HCT116 (cell line): ENCODE results near the gene NELFB. TPM values are rescaled to one million over a fixed set of nuclear protein-coding genes. Genes with fewer than 3 reads are reported as not detected.

ENCODE experiments used
- ATAC-seq: fragments of 200-7000 bp; cut with Tn5 transposase; 2 replicates; pipeline ENCODE4 v1.9.1; 2020; ENCODE audit warnings: mild to moderate bottlenecking, moderate library complexity
- BruUV-seq: library from RNA; stranded (reverse); fragments of 400-500 nt; replicated peaks from 2 replicates; lab custom pipeline; 2021; lab: Mats Ljungman, UMichigan
- CTCF ChIA-PET: fragments of 300-600 bp; sonication (Branson Sonifier 250); formaldehyde crosslinking; loops from one replicate; lab custom pipeline; 2021; ENCODE audit warnings: antibody characterized with exemption; lab: Charles Lee
- POLR2A ChIA-PET: fragments of 300-600, 350-600 bp; sonication (Branson Sonifier 250); formaldehyde crosslinking; loops from one replicate; lab custom pipeline; 2021; ENCODE audit warnings: antibody characterized with exemption; lab: Charles Lee
- RAD21 ChIA-PET, 2 experiments: fragments of 300-600 bp; sonication (Branson Sonifier 250); formaldehyde crosslinking; loops; one replicate each; lab custom pipeline; 2023; ENCODE audit warnings: low total read pairs in 2 of 2; ENCODE audit not compliant: uncharacterized antibody in 2 of 2, unreplicated experiment in 2 of 2, low non-redundant PET in 1 of 2; lab: Charles Lee
- DNase-seq: peaks from one replicate; pipeline ENCODE4 v3.0.0-alpha.2; 2010; ENCODE audit warnings: low read depth, low spot score
- H2AFZ ChIP-seq: fragments of 200-600 bp; shearing (Covaris generic), sonication (generic); 2 replicates; pipeline ENCODE4 v1.6.1; 2017; ENCODE audit warnings: low read depth, mixed run types, mixed read lengths, antibody characterized with exemption, low read length; ENCODE audit not compliant: poor library complexity, severe bottlenecking
- H3K27ac ChIP-seq: 2 replicates; pipeline ENCODE4 v1.5.1; 2012; ENCODE audit warnings: low read depth, low read length
- H3K27me3 ChIP-seq: fragments of 200-600 bp; sonication (generic); 2 replicates; pipeline ENCODE4 v1.6.1; 2016; ENCODE audit warnings: mixed run types, low read length, mixed read lengths; ENCODE audit not compliant: insufficient read depth
- H3K36me3 ChIP-seq, 2 experiments: fragments of 200-500 bp in 1 of 2; fragments of 200-600 bp in 1 of 2; sonication (Bioruptor generic) in 1 of 2; sonication (generic) in 1 of 2; 2 replicates each; pipeline versions ENCODE4 v1.5.1 to v1.6.1; 2014 to 2016; ENCODE audit warnings: low read length in 2 of 2, inconsistent platforms in 1 of 2, mixed read lengths in 1 of 2, mixed run types in 1 of 2; ENCODE audit not compliant: insufficient read depth in 2 of 2, control insufficient read depth in 1 of 2
- H3K4me1 ChIP-seq, 2 experiments: fragments of 200-600 bp in 1 of 2; sonication (generic) in 1 of 2; 2 replicates each; pipeline versions ENCODE4 v1.5.1 to v1.6.1; 2012 to 2017; ENCODE audit warnings: low read length in 2 of 2, inconsistent platforms in 1 of 2, mild to moderate bottlenecking in 1 of 2, mixed read lengths in 1 of 2, mixed run types in 1 of 2, moderate library complexity in 1 of 2; ENCODE audit not compliant: insufficient read depth in 2 of 2, control insufficient read depth in 1 of 2
- H3K4me2 ChIP-seq: fragments of 200-600 bp; sonication (generic); 2 replicates; pipeline ENCODE4 v1.6.1; 2017; ENCODE audit warnings: mixed run types, low read length, mixed read lengths
- H3K4me3 ChIP-seq, 2 experiments: fragments of 200-600 bp in 1 of 2; sonication (generic) in 1 of 2; replicated peaks in 1 of 2; 2 replicates each; pipeline ENCODE4 v1.5.1; 2011 to 2016; ENCODE audit warnings: low read length in 2 of 2, control low read depth in 1 of 2, low read depth in 1 of 2, mild to moderate bottlenecking in 1 of 2, mixed read lengths in 1 of 2, mixed run types in 1 of 2
- H3K79me2 ChIP-seq: fragments of 200-600 bp; sonication (generic); 2 replicates; pipeline ENCODE4 v1.6.1; 2017; ENCODE audit warnings: mild to moderate bottlenecking, mixed run types, low read length, moderate library complexity, mixed read lengths; ENCODE audit not compliant: insufficient read depth
- H3K9ac ChIP-seq: fragments of 200-600 bp; sonication (generic); 2 replicates; pipeline ENCODE4 v1.6.1; 2016; ENCODE audit warnings: low read length, mixed read lengths
- H3K9me2 ChIP-seq: fragments of 200-600 bp; sonication (generic), shearing (Covaris generic); 2 replicates; pipeline ENCODE4 v1.6.1; 2017; ENCODE audit warnings: mixed run types, mild to moderate bottlenecking, moderate library complexity; ENCODE audit not compliant: insufficient read depth
- H3K9me3 ChIP-seq, 2 experiments: fragments of 200-500 bp in 1 of 2; fragments of 200-600 bp in 1 of 2; sonication (Bioruptor generic) in 1 of 2; sonication (generic) in 1 of 2; 2 replicates each; pipeline ENCODE4 v1.6.1; 2014 to 2017; ENCODE audit warnings: low read length in 2 of 2, mixed read lengths in 2 of 2, inconsistent platforms in 1 of 2, low read depth in 1 of 2, mild to moderate bottlenecking in 1 of 2, mixed run types in 1 of 2, moderate library complexity in 1 of 2; ENCODE audit not compliant: control insufficient read depth in 1 of 2, insufficient read depth in 1 of 2
- H4K20me1 ChIP-seq: fragments of 200-600 bp; sonication (generic), shearing (Covaris generic); 2 replicates; pipeline ENCODE4 v1.6.1; 2017; ENCODE audit warnings: mixed run types, mild to moderate bottlenecking, moderate library complexity; ENCODE audit not compliant: insufficient read depth
- ATF3 ChIP-seq: IDR thresholded peaks from 2 replicates; pipeline ENCODE4 v1.6.1; 2012
- CBX3 ChIP-seq: IDR thresholded peaks from 2 replicates; pipeline ENCODE4 v1.6.1; 2012; ENCODE audit warnings: low read depth
- CEBPB ChIP-seq: IDR thresholded peaks from 2 replicates; pipeline ENCODE4 v1.6.1; 2012; ENCODE audit warnings: low read depth
- EGR1 ChIP-seq: IDR thresholded peaks from 2 replicates; pipeline ENCODE4 v1.6.1; 2012; ENCODE audit warnings: low read depth
- ELF1 ChIP-seq: IDR thresholded peaks from 2 replicates; pipeline ENCODE4 v1.6.1; 2012; ENCODE audit warnings: low read depth, borderline replicate concordance
- EZH2 ChIP-seq: fragments of 200-600 bp; sonication (generic); IDR thresholded peaks from 2 replicates; pipeline ENCODE4 v1.6.1; 2017; ENCODE audit warnings: antibody characterized with exemption, mixed run types
- EZH2phosphoT487 ChIP-seq: fragments of 200-600 bp; IDR thresholded peaks from 2 replicates; pipeline ENCODE4 v1.6.1; 2018; ENCODE audit warnings: antibody characterized with exemption, borderline replicate concordance
- FOSL1 ChIP-seq: IDR thresholded peaks from 2 replicates; pipeline ENCODE4 v1.6.1; 2012; ENCODE audit warnings: low read depth
- JUND ChIP-seq: IDR thresholded peaks from 2 replicates; pipeline ENCODE4 v1.6.1; 2012
- MAX ChIP-seq: IDR thresholded peaks from 2 replicates; pipeline ENCODE4 v1.6.1; 2012
- POLR2AphosphoS5 ChIP-seq: IDR thresholded peaks from 2 replicates; pipeline ENCODE4 v1.6.1; 2011; ENCODE audit warnings: mild to moderate bottlenecking, low read depth, low read length, moderate library complexity
- RAD21 ChIP-seq: IDR thresholded peaks from 2 replicates; pipeline ENCODE4 v1.6.1; 2012; ENCODE audit warnings: low read depth, mild to moderate bottlenecking
- REST ChIP-seq: IDR thresholded peaks from 2 replicates; pipeline ENCODE4 v1.6.1; 2012; ENCODE audit warnings: low read depth
- SIN3A ChIP-seq: IDR thresholded peaks from 2 replicates; pipeline ENCODE4 v1.6.1; 2012; ENCODE audit warnings: low read depth
- SP1 ChIP-seq: IDR thresholded peaks from 2 replicates; pipeline ENCODE4 v1.6.1; 2012; ENCODE audit warnings: low read depth
- TCF7L2 ChIP-seq: IDR thresholded peaks from 2 replicates; pipeline ENCODE4 v1.7.0; 2011; ENCODE audit warnings: borderline replicate concordance, inconsistent platforms; ENCODE audit not compliant: insufficient read depth, insufficient read length; ENCODE audit errors: extremely low read depth
- ZBTB33 ChIP-seq: IDR thresholded peaks from 2 replicates; pipeline ENCODE4 v1.6.1; 2011; ENCODE audit warnings: mild to moderate bottlenecking, low read length, moderate library complexity; ENCODE audit not compliant: insufficient replicate concordance; ENCODE audit errors: extremely low read depth
- ZNF274 ChIP-seq: fragments of 200-500 bp; sonication (Bioruptor generic); IDR thresholded peaks from 2 replicates; pipeline ENCODE4 v1.6.1; 2014; ENCODE audit warnings: mild to moderate bottlenecking, low read depth, low read length, inconsistent platforms
- intact Hi-C: fragments of 100-400 bp; cut with micrococcal nuclease; formaldehyde crosslinking; loops from 2 replicates; pipeline ENCODE4 v1.10.0; 2022
- total RNA-seq: library from RNA; stranded (reverse); gene quantifications from one replicate; pipeline ENCODE4 v1.2.1, GENCODE V29; 2021; ENCODE audit not compliant: unreplicated experiment
- TF ChIP-seq, protein P1 (sequence below), 3 experiments: fragments of 200-600 bp in 1 of 3; sonication (generic) in 1 of 3; IDR thresholded peaks in 2 of 3; conservative IDR thresholded peaks in 1 of 3; 2 replicates each; pipeline ENCODE4 v1.5.1; 2012 to 2017; ENCODE audit warnings: low read depth in 2 of 3, low read length in 2 of 3, antibody characterized with exemption in 1 of 3, borderline replicate concordance in 1 of 3, control low read depth in 1 of 3, mild to moderate bottlenecking in 1 of 3, mixed read lengths in 1 of 3, mixed run types in 1 of 3, moderate library complexity in 1 of 3; ENCODE audit not compliant: insufficient read depth in 1 of 3

NELFB gene
- total RNA-seq, 1 experiment from 2014 or later: 86.4 TPM

DNA sequence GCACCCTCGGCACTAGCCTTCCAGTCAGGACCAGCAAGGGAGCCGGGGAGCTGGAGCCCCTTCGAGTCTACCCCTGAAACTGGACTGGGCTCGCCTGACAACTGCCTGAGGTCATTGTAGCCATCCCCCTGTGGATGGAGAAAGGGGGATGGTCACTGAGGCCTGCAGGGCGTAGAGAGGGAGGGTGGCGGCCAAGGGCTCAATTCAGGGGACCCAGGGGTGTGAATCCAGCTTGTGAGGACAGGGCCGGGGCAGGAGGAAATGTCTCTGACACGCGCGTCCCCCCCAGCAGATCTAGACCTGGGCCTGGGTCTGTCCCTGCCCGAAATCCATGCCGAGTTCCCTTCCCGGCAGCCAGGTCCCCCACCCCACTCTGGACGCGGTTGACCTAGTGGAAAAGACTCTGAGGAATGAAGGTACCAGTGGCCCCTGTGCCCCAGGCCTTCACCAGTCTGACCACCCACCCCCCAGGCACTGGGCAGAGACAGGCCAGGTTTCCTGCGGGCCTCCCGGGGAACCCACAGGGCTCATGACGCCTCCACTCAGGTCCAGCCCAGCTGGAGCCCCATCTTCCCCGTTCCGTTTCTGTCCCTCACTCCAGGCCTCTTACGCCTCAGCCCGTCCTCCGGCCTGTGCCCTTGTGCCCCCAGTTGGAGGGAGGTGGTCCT is 23.6 kb upstream of the NELFB start:
- Histone ChIP-seq H3K9me2 (no peaks in the 10 kb centered on the region), H3K36me3 (no peaks in the 10 kb centered on the region), H3K4me2 (no peak overlapping the region), H3K27ac (no peak overlapping the region), H3K4me1 (peaks cover 20 to 37% of the 10 kb centered on the region in 2 experiments), H3K9me3 (no peaks in the 10 kb centered on the region), H4K20me1 (no peaks in the 10 kb centered on the region), H3K79me2 (no peaks in the 10 kb centered on the region), H3K9ac (no peak overlapping the region), H3K4me3 (no peak overlapping the region), H3K27me3 (no peaks in the 10 kb centered on the region), H2AFZ (no peak overlapping the region)
- no peak for DNase-seq
- intact Hi-C loops: no loop called here
- RAD21 ChIA-PET: no interaction called here
- ATAC-seq: no peak
- CTCF ChIA-PET: no interaction called here
- TF ChIP-seq ZNF274 (no peak), SIN3A (no peak), EGR1 (no peak), EZH2 (no peak), CEBPB (no peak), SP1 (no peak), EZH2phosphoT487 (no peak), ZBTB33 (no peak), JUND (no peak), CBX3 (no peak), TCF7L2 (no peak), ATF3 (no peak), RAD21 (no peak), ELF1 (no peak), REST (no peak), FOSL1 (no peak), MAX (no peak), POLR2AphosphoS5 (no peak)
- TF ChIP-seq, protein P1, sequence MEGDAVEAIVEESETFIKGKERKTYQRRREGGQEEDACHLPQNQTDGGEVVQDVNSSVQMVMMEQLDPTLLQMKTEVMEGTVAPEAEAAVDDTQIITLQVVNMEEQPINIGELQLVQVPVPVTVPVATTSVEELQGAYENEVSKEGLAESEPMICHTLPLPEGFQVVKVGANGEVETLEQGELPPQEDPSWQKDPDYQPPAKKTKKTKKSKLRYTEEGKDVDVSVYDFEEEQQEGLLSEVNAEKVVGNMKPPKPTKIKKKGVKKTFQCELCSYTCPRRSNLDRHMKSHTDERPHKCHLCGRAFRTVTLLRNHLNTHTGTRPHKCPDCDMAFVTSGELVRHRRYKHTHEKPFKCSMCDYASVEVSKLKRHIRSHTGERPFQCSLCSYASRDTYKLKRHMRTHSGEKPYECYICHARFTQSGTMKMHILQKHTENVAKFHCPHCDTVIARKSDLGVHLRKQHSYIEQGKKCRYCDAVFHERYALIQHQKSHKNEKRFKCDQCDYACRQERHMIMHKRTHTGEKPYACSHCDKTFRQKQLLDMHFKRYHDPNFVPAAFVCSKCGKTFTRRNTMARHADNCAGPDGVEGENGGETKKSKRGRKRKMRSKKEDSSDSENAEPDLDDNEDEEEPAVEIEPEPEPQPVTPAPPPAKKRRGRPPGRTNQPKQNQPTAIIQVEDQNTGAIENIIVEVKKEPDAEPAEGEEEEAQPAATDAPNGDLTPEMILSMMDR (IDR thresholded peaks at IDR 0.05 in 2 of 3, conservative IDR thresholded peaks at IDR 0.05 in 1 of 3; ENCODE audit: borderline replicate concordance in 1 of 3, insufficient read depth in 1 of 3, low read depth in 2 of 3, low read length in 2 of 3): no peak
- POLR2A ChIA-PET: no interaction called here
- BruUV-seq: no TSS peak
